OCI-LY1 (cell line): ENCODE data around the gene DMRT2.

Source experiments
- H2AFZ ChIP-seq: fragments of 200-600 bp; sonication (generic), shearing (Covaris generic); 2 replicates; pipeline ENCODE4 v1.6.0; 2014; ENCODE audit warnings: antibody characterized with exemption, mild to moderate bottlenecking, low read length
- H3F3A ChIP-seq: fragments of 200-600 bp; sonication (generic), shearing (Covaris generic); 2 replicates; pipeline ENCODE4 v1.6.0; 2014; ENCODE audit warnings: mild to moderate bottlenecking, antibody characterized with exemption, low read length, moderate library complexity; ENCODE audit not compliant: insufficient read depth
- H3K27ac ChIP-seq: fragments of 200-600 bp; sonication (generic); 2 replicates; pipeline ENCODE4 v1.5.1; 2014; ENCODE audit warnings: low read length, mixed run types, mild to moderate bottlenecking, low read depth; ENCODE audit not compliant: poor library complexity, severe bottlenecking
- H3K27me3 ChIP-seq: fragments of 200-600 bp; sonication (generic); 2 replicates; pipeline ENCODE4 v1.6.0; 2014; ENCODE audit warnings: antibody characterized with exemption, mild to moderate bottlenecking, low read length, moderate library complexity; ENCODE audit not compliant: insufficient read depth
- H3K36me3 ChIP-seq: fragments of 200-600 bp; sonication (generic); 2 replicates; pipeline ENCODE4 v1.6.1; 2014; ENCODE audit warnings: mild to moderate bottlenecking, antibody characterized with exemption, low read length, moderate library complexity, mixed read lengths; ENCODE audit not compliant: insufficient read depth
- H3K4me1 ChIP-seq: fragments of 200-600 bp; sonication (generic); 2 replicates; pipeline ENCODE4 v1.5.1; 2014; ENCODE audit warnings: mild to moderate bottlenecking, low read length, moderate library complexity; ENCODE audit not compliant: insufficient read depth, severe bottlenecking
- H3K4me2 ChIP-seq: fragments of 200-600 bp; sonication (generic), shearing (Covaris generic); 2 replicates; pipeline ENCODE4 v1.6.1; 2014; ENCODE audit warnings: low read length
- H3K4me3 ChIP-seq: fragments of 200-600 bp; sonication (generic); 2 replicates; pipeline ENCODE4 v1.5.1; 2014; ENCODE audit warnings: low read length, low read depth, mild to moderate bottlenecking, mixed read lengths; ENCODE audit not compliant: poor library complexity, severe bottlenecking
- H3K79me2 ChIP-seq: fragments of 200-600 bp; shearing (Covaris generic); 2 replicates; pipeline ENCODE4 v1.6.1; 2016; ENCODE audit warnings: mixed run types, low read length, mixed read lengths; ENCODE audit not compliant: insufficient read depth
- H3K9ac ChIP-seq: fragments of 200-600 bp; sonication (generic), shearing (Covaris generic); 2 replicates; pipeline ENCODE4 v1.6.1; 2014; ENCODE audit warnings: mild to moderate bottlenecking, low read length, mixed read lengths
- H3K9me2 ChIP-seq: fragments of 200-600 bp; sonication (generic), shearing (Covaris generic); 2 replicates; pipeline ENCODE4 v1.6.1; 2014; ENCODE audit warnings: low read depth, mild to moderate bottlenecking, low read length, mixed read lengths
- H3K9me3 ChIP-seq: fragments of 200-600 bp; shearing (Covaris generic); 2 replicates; pipeline ENCODE4 v1.6.1; 2014; ENCODE audit warnings: low read length, mixed read lengths
- H4K20me1 ChIP-seq: fragments of 200-600 bp; sonication (generic), shearing (Covaris generic); 2 replicates; pipeline ENCODE4 v1.6.0; 2016; ENCODE audit warnings: mild to moderate bottlenecking, low read length; ENCODE audit not compliant: insufficient read depth
- EZH2 ChIP-seq: fragments of 200-600 bp; sonication (generic), shearing (Covaris generic); IDR thresholded peaks from 2 replicates; pipeline ENCODE4 v1.8.0; 2017; ENCODE audit warnings: borderline replicate concordance, mixed run types, mild to moderate bottlenecking, antibody characterized with exemption, low read length, moderate library complexity, mixed read lengths
- TF ChIP-seq, protein P1 (sequence below): fragments of 200-600 bp; sonication (generic), shearing (Covaris generic); IDR thresholded peaks from 2 replicates; pipeline ENCODE4 v1.5.1; 2017; ENCODE audit warnings: mild to moderate bottlenecking, antibody characterized with exemption, low read length, moderate library complexity, mixed read lengths

Gene DMRT2

DNA sequence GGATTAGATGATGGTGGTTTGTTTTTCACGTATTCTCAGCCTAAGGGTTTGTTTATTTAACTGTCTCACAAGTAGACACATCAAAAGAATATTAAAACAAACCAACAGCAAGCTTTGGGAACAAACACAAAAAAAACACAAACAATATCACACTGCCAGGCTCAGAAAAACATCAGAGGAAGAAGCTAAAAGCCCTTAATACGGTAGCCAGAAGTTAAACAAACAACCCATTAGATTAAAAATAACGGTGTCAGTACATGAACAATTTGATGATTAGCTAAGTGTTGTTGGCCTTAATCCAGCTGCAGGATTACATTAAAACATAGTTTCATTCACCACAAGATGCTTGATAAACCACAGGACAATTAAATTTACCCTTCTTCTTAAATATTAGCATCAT lies 15.9 kb upstream of the DMRT2 start:
- no peak for TF ChIP-seq EZH2
- TF ChIP-seq, protein P1, sequence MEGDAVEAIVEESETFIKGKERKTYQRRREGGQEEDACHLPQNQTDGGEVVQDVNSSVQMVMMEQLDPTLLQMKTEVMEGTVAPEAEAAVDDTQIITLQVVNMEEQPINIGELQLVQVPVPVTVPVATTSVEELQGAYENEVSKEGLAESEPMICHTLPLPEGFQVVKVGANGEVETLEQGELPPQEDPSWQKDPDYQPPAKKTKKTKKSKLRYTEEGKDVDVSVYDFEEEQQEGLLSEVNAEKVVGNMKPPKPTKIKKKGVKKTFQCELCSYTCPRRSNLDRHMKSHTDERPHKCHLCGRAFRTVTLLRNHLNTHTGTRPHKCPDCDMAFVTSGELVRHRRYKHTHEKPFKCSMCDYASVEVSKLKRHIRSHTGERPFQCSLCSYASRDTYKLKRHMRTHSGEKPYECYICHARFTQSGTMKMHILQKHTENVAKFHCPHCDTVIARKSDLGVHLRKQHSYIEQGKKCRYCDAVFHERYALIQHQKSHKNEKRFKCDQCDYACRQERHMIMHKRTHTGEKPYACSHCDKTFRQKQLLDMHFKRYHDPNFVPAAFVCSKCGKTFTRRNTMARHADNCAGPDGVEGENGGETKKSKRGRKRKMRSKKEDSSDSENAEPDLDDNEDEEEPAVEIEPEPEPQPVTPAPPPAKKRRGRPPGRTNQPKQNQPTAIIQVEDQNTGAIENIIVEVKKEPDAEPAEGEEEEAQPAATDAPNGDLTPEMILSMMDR = no peak
- Histone ChIP-seq H3K9me2 (no peaks in the 10 kb centered on the region), H3K9ac (no peak overlapping the region), H3K9me3 (no peaks in the 10 kb centered on the region), H3K4me2 (no peak overlapping the region), H3K4me1 (no peaks in the 10 kb centered on the region), H3K27me3 (no peaks in the 10 kb centered on the region), H2AFZ (no peak overlapping the region), H3K36me3 (no peaks in the 10 kb centered on the region), H4K20me1 (no peaks in the 10 kb centered on the region), H3K4me3 (no peak overlapping the region), H3F3A (no peaks in the 10 kb centered on the region), H3K27ac (no peak overlapping the region), H3K79me2 (no peaks in the 10 kb centered on the region)

DNA sequence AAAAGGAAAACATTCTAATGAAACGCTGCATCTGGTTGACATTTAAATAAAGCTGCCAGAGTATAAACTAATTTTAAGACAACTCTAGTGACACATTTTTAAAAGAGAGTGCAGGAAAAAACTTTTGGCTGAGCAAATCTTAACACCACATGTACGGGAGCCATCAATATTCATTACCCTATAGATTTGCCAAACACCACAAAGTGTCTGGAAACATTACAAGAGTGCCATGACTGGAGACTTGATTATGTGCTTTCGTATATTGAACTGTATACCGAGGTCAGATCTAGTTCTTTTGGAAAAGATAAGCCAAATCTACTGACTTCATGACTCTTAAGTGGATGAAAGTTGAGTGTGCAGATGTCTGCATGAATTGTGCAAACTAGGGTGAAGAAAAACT lies 10.6 kb upstream of the DMRT2 start:
- no peak overlapping the region for H3K27ac ChIP-seq
- no peaks in the 10 kb centered on the region for H3K9me3 ChIP-seq
- no peak overlapping the region for H2AFZ ChIP-seq
- TF ChIP-seq, protein P1 = no peak
- TF ChIP-seq EZH2 = no peak
- no peak overlapping the region for H3K9ac ChIP-seq
- no peak overlapping the region for H3K4me2 ChIP-seq
- no peaks in the 10 kb centered on the region for H3F3A ChIP-seq
- H4K20me1 ChIP-seq = no peaks in the 10 kb centered on the region
- H3K9me2 ChIP-seq = no peaks in the 10 kb centered on the region
- no peak overlapping the region for H3K4me3 ChIP-seq
- no peaks in the 10 kb centered on the region for H3K27me3 ChIP-seq
- no peaks in the 10 kb centered on the region for H3K4me1 ChIP-seq
- no peaks in the 10 kb centered on the region for H3K79me2 ChIP-seq
- H3K36me3 ChIP-seq = no peaks in the 10 kb centered on the region

DNA sequence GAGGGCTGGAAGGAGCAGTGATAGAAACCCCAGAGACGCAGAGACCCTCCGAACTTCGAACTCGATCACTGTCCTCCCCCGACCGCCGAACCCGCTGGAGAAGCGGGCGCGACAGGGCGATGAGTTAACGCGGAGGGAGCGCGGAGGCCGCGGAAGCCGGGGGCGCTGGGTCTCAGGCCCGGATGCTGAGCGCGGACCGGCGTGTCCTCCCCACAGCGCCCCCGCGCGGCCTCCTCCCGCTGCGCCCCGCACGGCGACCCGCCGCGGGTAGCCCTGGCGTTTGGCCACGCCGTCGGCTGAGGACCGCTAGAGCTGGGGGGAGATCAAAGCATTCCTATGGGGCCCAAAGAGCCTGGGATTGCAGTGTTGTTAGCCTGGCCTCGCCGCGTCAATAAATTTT lies 7.7 kb upstream of the DMRT2 start:
- no peaks in the 10 kb centered on the region for H3K27me3 ChIP-seq

More for the DNA sequence above, 7.7 kb upstream of the DMRT2 start:
- Histone ChIP-seq H3K4me2 (no peak overlapping the region), H3K9ac (no peak overlapping the region), H3K9me2 (no peaks in the 10 kb centered on the region), H3K9me3 (no peaks in the 10 kb centered on the region), H4K20me1 (no peaks in the 10 kb centered on the region), H3F3A (no peaks in the 10 kb centered on the region), H3K27ac (no peak overlapping the region), H3K4me1 (no peaks in the 10 kb centered on the region), H3K79me2 (no peaks in the 10 kb centered on the region), H2AFZ (no peak overlapping the region), H3K4me3 (no peak overlapping the region), H3K36me3 (no peaks in the 10 kb centered on the region)
- TF ChIP-seq, protein P1 = no peak
- TF ChIP-seq EZH2 = no peak
